HepG2 (cell line): ENCODE measurements around the gene FLAD1. TPM values are rescaled to one million over a fixed set of nuclear protein-coding genes. Genes with fewer than 3 reads are reported as not detected.

ENCODE experiments used
- FOXK1 ChIP-seq: sonication (generic); formaldehyde crosslinking; IDR thresholded peaks from 2 replicates; pipeline ENCODE4 v1.4.0; 2020; ENCODE audit warnings: low read depth, missing genetic modification reagents, borderline replicate concordance
- FOXP4 ChIP-seq: sonication (generic); formaldehyde crosslinking; IDR thresholded peaks from 2 replicates; pipeline ENCODE4 v1.4.0; 2020; ENCODE audit warnings: missing genetic modification reagents
- KDM4B ChIP-seq: sonication (generic); formaldehyde crosslinking; IDR thresholded peaks from 2 replicates; pipeline ENCODE4 v1.4.0; 2020; ENCODE audit warnings: missing genetic modification reagents
- PBX2 ChIP-seq: IDR thresholded peaks from 2 replicates; pipeline ENCODE4 v1.6.1; 2016; ENCODE audit warnings: control low read depth
- SOX6 ChIP-seq, 2 experiments: fragments of 450-650 bp in 1 of 2; sonication (generic) in 1 of 2; formaldehyde crosslinking in 1 of 2; IDR thresholded peaks; 2 replicates each; pipeline versions ENCODE4 v1.4.0 to v1.6.1; 2017 to 2020; ENCODE audit warnings: antibody characterized with exemption in 1 of 2, mild to moderate bottlenecking in 1 of 2, missing genetic modification reagents in 1 of 2
- TFE3 ChIP-seq: IDR thresholded peaks from 2 replicates; pipeline ENCODE4 v1.6.1; 2016
- ZBTB26 ChIP-seq: IDR thresholded peaks from 2 replicates; pipeline ENCODE4 v1.6.1; 2016; ENCODE audit warnings: missing compliant biosample characterization, missing genetic modification reagents, borderline replicate concordance
- ZBTB8A ChIP-seq: sonication (generic); formaldehyde crosslinking; IDR thresholded peaks from 2 replicates; pipeline ENCODE4 v1.4.0; 2020; ENCODE audit warnings: mild to moderate bottlenecking, low read depth, missing genetic modification reagents, borderline replicate concordance
- ZFP41 ChIP-seq: sonication (generic); formaldehyde crosslinking; IDR thresholded peaks from 2 replicates; pipeline ENCODE4 v1.4.0; 2020; ENCODE audit warnings: mild to moderate bottlenecking, missing genetic modification reagents, borderline replicate concordance
- ZFYVE20 ChIP-seq: sonication (generic); formaldehyde crosslinking; IDR thresholded peaks from 2 replicates; pipeline ENCODE4 v1.8.0; 2023; ENCODE audit warnings: low read depth, mild to moderate bottlenecking, moderate library complexity, missing genetic modification reagents, borderline replicate concordance
- ZNF280B ChIP-seq: sonication (generic); formaldehyde crosslinking; IDR thresholded peaks from 2 replicates; pipeline ENCODE4 v1.5.0; 2020; ENCODE audit warnings: missing genetic modification reagents, mild to moderate bottlenecking, borderline replicate concordance
- ZNF574 ChIP-seq: sonication (generic); formaldehyde crosslinking; IDR thresholded peaks from 2 replicates; pipeline ENCODE4 v1.4.0; 2020; ENCODE audit warnings: missing genetic modification reagents
- ZNF597 ChIP-seq: sonication (generic); formaldehyde crosslinking; IDR thresholded peaks from 2 replicates; pipeline ENCODE4 v1.5.0; 2020; ENCODE audit warnings: missing genetic modification reagents
- ZNF691 ChIP-seq: sonication (generic); formaldehyde crosslinking; IDR thresholded peaks from 2 replicates; pipeline ENCODE4 v1.4.0; 2020; ENCODE audit warnings: missing genetic modification reagents, low read depth, mild to moderate bottlenecking, borderline replicate concordance
- polyA plus RNA-seq, 8 experiments: library from polyadenylated mRNA; depleted of rRNA in 3 of 8; stranded (reverse) in 7 of 8; unstranded in 1 of 8; fragments of >200 nt; fragmentation: Illumina TruSeq in 4 of 8; extraction: Trizol in 4 of 8; gene quantifications; 2 replicates each; pipeline versions ENCODE4 v1.2.1 to v1.2.3, GENCODE V29; 2011 to 2016; ENCODE audit warnings: low read depth in 4 of 8, missing spikeins in 1 of 8, mixed read lengths in 1 of 8; ENCODE audit not compliant: insufficient read depth in 1 of 8
- total RNA-seq, 5 experiments: library from RNA; depleted of rRNA; stranded (reverse); fragments of >200 nt; fragmentation: Illumina TruSeq; extraction: Trizol; gene quantifications; 2 replicates each; pipeline ENCODE4 v1.2.3, GENCODE V29; 2016; ENCODE audit warnings: low read depth in 1 of 5

Gene FLAD1
- total and polyA plus RNA-seq, 2 of the 13 experiments (the other 11 are each of a cell fraction or from before 2014, with no cell fraction given): 25.9 to 32.8 TPM

- TF ChIP-seq ZBTB26 (CRISPR knock-in tag) (no peak), ZBTB8A (no peak), ZNF691 (no peak), ZFP41 (CRISPR knock-in tag) (no peak), ZNF280B (no peak), KDM4B (CRISPR knock-in tag) (no peak), ZNF574 (CRISPR knock-in tag) (peak; percentile 32; the same call in 1 of the 2 replicates), SOX6 (IDR thresholded peaks at IDR 0.05) (no peak), SOX6 (CRISPR knock-in tag; IDR thresholded peaks at IDR 0.05) (no peak), FOXK1 (CRISPR knock-in tag) (0 out of 2 replicates have a peak, but pooled peaks have one; percentile 6), TFE3 (CRISPR knock-in tag) (0 out of 2 replicates have a peak, but pooled peaks have one; percentile 9), FOXP4 (CRISPR knock-in tag) (0 out of 2 replicates have a peak, but pooled peaks have one; percentile 8), PBX2 (CRISPR knock-in tag) (no peak), ZNF597 (CRISPR knock-in tag) (no peak), ZFYVE20 (CRISPR knock-in tag) (no peak)
Observed at GRCh38 chr1:154970631-154971340, 12.4 kb upstream of the FLAD1 start, which contains the start of gene SHC1 (continued).
